MCF 10A (cell line): Measurements from ENCODE around the gene KRT37. TPM values are rescaled to one million over a fixed set of nuclear protein-coding genes. Genes with fewer than 3 reads are reported as not detected.

Experiments
- BruUV-seq: library from RNA; stranded (reverse); fragments of 400-500 nt; replicated peaks from 2 replicates; lab custom pipeline; 2021; lab: Mats Ljungman, UMichigan
- CTCF ChIA-PET: fragments of 300-600 bp; sonication (Branson Sonifier 250); formaldehyde crosslinking; extraction: SDS; loops from one replicate; lab custom pipeline; 2021; ENCODE audit warnings: antibody characterized with exemption, inconsistent platforms; lab: Yijun Ruan, JAX
- POLR2A ChIA-PET: fragments of 300-600, 350-650 bp; sonication (Branson Sonifier 250); formaldehyde crosslinking; extraction: SDS; loops from one replicate; lab custom pipeline; 2020; ENCODE audit warnings: antibody characterized with exemption, inconsistent platforms; lab: Yijun Ruan, JAX
- DNase-seq: peaks from one replicate; pipeline ENCODE4 v3.0.0-alpha.2; 2018; ENCODE audit not compliant: unreplicated experiment
- H3K27ac Mint-ChIP-seq: one replicate; pipeline ENCODE4 v1.8.0; 2022; ENCODE audit warnings: mild to moderate bottlenecking, low read depth, mixed read lengths; ENCODE audit not compliant: unreplicated experiment
- H3K27me3 Mint-ChIP-seq: one replicate; pipeline ENCODE4 v1.8.0; 2022; ENCODE audit warnings: mixed read lengths; ENCODE audit not compliant: insufficient read depth, unreplicated experiment
- H3K36me3 Mint-ChIP-seq: one replicate; pipeline ENCODE4 v1.8.0; 2022; ENCODE audit warnings: mild to moderate bottlenecking, moderate library complexity, mixed read lengths; ENCODE audit not compliant: insufficient read depth, unreplicated experiment
- H3K4me1 Mint-ChIP-seq: one replicate; pipeline ENCODE4 v1.8.0; 2022; ENCODE audit warnings: mixed read lengths; ENCODE audit not compliant: insufficient read depth, unreplicated experiment
- H3K4me3 Mint-ChIP-seq: one replicate; pipeline ENCODE4 v1.8.0; 2022; ENCODE audit warnings: mild to moderate bottlenecking, moderate library complexity, mixed read lengths; ENCODE audit not compliant: unreplicated experiment
- H3K9me3 Mint-ChIP-seq: one replicate; pipeline ENCODE4 v1.8.0; 2022; ENCODE audit warnings: mixed read lengths; ENCODE audit not compliant: unreplicated experiment
- intact Hi-C: fragments of 100-400 bp; cut with micrococcal nuclease; formaldehyde crosslinking; loops from 2 replicates; pipeline ENCODE4 v1.14.1; 2022
- total RNA-seq: library from RNA; stranded (reverse); gene quantifications from 2 replicates; pipeline ENCODE4 v1.2.3, GENCODE V29; 2022
- TF ChIP-seq, protein P1 (sequence below): fragments of 200-600 bp; IDR thresholded peaks from one replicate; pipeline ENCODE4 v1.8.0; 2022; ENCODE audit warnings: antibody characterized with exemption, mild to moderate bottlenecking; ENCODE audit not compliant: unreplicated experiment

The KRT37 gene
- total RNA-seq, 1 experiment from 2014 or later: not detected

GRCh38 chr17:41421116-41421515 lies 3.3 kb downstream of the KRT37 start:
- no TSS peak for BruUV-seq
- H3K27ac Mint-ChIP-seq: peak overlapping the region; percentile 46

DNA sequence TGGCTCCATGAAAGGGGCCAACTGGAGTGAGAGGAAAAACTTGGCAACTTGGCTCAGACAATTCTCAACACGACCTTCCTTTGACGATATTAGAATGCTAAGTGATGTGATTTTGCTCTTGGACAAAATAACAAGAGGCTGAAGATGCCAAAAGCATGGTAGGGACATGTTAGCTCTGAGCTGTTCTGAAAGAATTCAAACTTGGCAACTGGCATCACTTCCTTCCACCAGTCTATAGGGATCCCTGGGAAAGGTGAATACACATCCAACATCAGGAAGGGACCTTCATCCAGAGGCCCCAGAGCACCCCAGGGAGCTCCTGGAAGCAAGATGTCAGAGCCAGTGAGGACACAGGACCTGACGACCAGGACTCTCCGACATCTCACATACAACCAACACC lies 4.3 kb downstream of the KRT37 start:
- Mint-ChIP-seq H3K4me3 (no peak overlapping the region), H3K9me3 (no peaks in the 10 kb centered on the region), H3K36me3 (no peaks in the 10 kb centered on the region), H3K4me1 (peaks cover 32% of the 10 kb centered on the region), H3K27me3 (no peaks in the 10 kb centered on the region), H3K27ac (peak overlapping the region; percentile 39)
- CTCF ChIA-PET: interaction anchor here (0.6 to 0.9 kb wide), 2 partner anchors 17 to 98 kb away, joined by 3 read pairs; no protein-coding TSS in a partner anchor
- TF ChIP-seq, protein P1, sequence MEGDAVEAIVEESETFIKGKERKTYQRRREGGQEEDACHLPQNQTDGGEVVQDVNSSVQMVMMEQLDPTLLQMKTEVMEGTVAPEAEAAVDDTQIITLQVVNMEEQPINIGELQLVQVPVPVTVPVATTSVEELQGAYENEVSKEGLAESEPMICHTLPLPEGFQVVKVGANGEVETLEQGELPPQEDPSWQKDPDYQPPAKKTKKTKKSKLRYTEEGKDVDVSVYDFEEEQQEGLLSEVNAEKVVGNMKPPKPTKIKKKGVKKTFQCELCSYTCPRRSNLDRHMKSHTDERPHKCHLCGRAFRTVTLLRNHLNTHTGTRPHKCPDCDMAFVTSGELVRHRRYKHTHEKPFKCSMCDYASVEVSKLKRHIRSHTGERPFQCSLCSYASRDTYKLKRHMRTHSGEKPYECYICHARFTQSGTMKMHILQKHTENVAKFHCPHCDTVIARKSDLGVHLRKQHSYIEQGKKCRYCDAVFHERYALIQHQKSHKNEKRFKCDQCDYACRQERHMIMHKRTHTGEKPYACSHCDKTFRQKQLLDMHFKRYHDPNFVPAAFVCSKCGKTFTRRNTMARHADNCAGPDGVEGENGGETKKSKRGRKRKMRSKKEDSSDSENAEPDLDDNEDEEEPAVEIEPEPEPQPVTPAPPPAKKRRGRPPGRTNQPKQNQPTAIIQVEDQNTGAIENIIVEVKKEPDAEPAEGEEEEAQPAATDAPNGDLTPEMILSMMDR: no peak
- no TSS peak for BruUV-seq
- POLR2A ChIA-PET: interaction anchor here (1.1 to 2.4 kb wide), 5 partner anchors 12 to 233 kb away, joined by 3 to 13 read pairs (median 7); no protein-coding TSS in a partner anchor
- DNase-seq: peak; percentile 62
- intact Hi-C loops: no loop called here

More at GRCh38 chr17:41421116-41421515, 3.3 kb downstream of the KRT37 start:
- ChIA-PET POLR2A (interaction anchor here (0.6 to 2.4 kb wide), 4 partner anchors 13 to 128 kb away, joined by 3 to 13 read pairs (median 8); no protein-coding TSS in a partner anchor), CTCF (no interaction called here)
- peak; percentile 68 for DNase-seq
- no peaks in the 10 kb centered on the region for H3K9me3 Mint-ChIP-seq
- TF ChIP-seq, protein P1: no peak
- intact Hi-C loops: no loop called here
- no peaks in the 10 kb centered on the region for H3K36me3 Mint-ChIP-seq
- peaks cover 32% of the 10 kb centered on the region for H3K4me1 Mint-ChIP-seq
- H3K27me3 Mint-ChIP-seq: no peaks in the 10 kb centered on the region
- no peak overlapping the region for H3K4me3 Mint-ChIP-seq

GRCh38 chr17:41419716-41420115 lies 4.7 kb downstream of the KRT37 start:
- Mint-ChIP-seq H3K4me3 (no peak overlapping the region), H3K9me3 (no peaks in the 10 kb centered on the region), H3K36me3 (no peaks in the 10 kb centered on the region), H3K4me1 (peaks cover 32% of the 10 kb centered on the region), H3K27me3 (no peaks in the 10 kb centered on the region), H3K27ac (peak overlapping the region; percentile 39)
- CTCF ChIA-PET: no interaction called here
- DNase-seq: no peak
- POLR2A ChIA-PET: interaction anchor here (1.1 to 2.4 kb wide), 5 partner anchors 12 to 234 kb away, joined by 3 to 13 read pairs (median 7); no protein-coding TSS in a partner anchor
- intact Hi-C loops: no loop called here
- BruUV-seq: no TSS peak
- TF ChIP-seq, protein P1: no peak

DNA sequence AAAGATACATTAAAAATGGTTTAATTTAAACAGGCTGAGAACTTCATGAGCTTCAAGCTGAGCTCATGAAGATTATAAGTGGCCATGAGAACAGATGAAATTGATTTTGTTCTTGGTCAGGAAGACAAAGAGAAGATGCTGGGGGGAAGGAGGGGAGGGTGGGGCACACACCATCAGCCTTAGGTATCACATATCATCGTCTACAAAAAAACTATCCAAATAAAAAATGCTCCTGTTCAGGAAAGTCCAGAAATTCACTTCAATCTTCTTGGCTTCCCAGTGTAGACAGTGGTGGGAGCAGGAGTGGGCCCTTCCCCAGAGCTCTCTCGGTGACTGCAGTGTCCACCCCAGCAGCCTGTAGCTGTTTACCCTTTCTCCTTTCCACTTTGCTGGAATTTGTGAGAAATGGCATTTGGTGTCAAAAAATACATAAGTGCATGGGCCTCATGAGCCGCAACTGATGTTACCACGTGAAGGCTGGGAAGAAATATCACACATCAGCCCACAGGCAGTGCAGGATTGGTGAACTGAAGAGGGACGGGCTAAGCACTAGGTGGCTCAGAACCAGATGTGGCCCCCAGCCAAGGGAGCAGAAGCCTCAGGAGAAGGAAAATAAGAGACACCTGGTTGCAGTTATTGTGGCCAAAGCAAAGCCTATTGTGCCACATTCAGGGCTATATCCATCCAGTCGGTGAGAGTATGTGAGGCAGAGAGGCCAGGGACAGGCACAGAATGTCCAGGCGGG lies 6.1 kb downstream of the KRT37 start:
- ChIA-PET POLR2A (interaction anchor here (0.9 to 1.6 kb wide), 4 partner anchors 13 to 27 kb away, joined by 3 to 5 read pairs (median 4); no protein-coding TSS in a partner anchor), CTCF (interaction anchor here (0.8 to 1.0 kb wide), 3 partner anchors 10 to 26 kb away, joined by 3 read pairs; no protein-coding TSS in a partner anchor)
- Mint-ChIP-seq H3K27me3 (no peaks in the 10 kb centered on the region), H3K4me3 (no peak overlapping the region), H3K27ac (no peak overlapping the region), H3K36me3 (no peaks in the 10 kb centered on the region), H3K9me3 (no peaks in the 10 kb centered on the region), H3K4me1 (peaks cover 32% of the 10 kb centered on the region)
- intact Hi-C loops: no loop called here
- TF ChIP-seq, protein P1: no peak
- BruUV-seq: no TSS peak
- DNase-seq: no peak
